ENCODE data around the gene LZTR1. TPM values are rescaled to one million over a fixed set of nuclear protein-coding genes. Genes with fewer than 3 reads are reported as not detected.
"Not testable (repeated sequence)": the region's sequence is repeated elsewhere in the genome, so short reads cannot be mapped to it uniquely, and the experiment has no call there.

LZTR1 gene
- total and polyA plus RNA-seq, 2 experiments from 2014 or later = 41.3 to 50.4 TPM

- Histone ChIP-seq H3K9me2 (replicated peaks; ENCODE audit: insufficient read depth) (no peaks in the 10 kb centered on the region), H3K79me2 (no peaks in the 10 kb centered on the region), H3K36me3 (replicated peaks; ENCODE audit: insufficient read depth, low read depth) (no peaks in the 10 kb centered on the region), H3K4me2 (no peak overlapping the region), H2AFZ (no peak overlapping the region), H3K4me1 (ENCODE audit: insufficient read depth) (no peaks in the 10 kb centered on the region), H3K4me3 (no peak overlapping the region), H3K9me3 (ENCODE audit: low read depth) (no peaks in the 10 kb centered on the region), H4K20me1 (ENCODE audit: insufficient read depth, poor library complexity, severe bottlenecking) (no peaks in the 10 kb centered on the region), H3K27me3 (peaks cover 9% of the 10 kb centered on the region), H3K27ac (no peak overlapping the region)
- no peak for TF ChIP-seq EZH2phosphoT487 (IDR thresholded peaks at IDR 0.05; ENCODE audit: low read depth, severe bottlenecking, unreplicated experiment)
- TF ChIP-seq EZH2 (IDR thresholded peaks at IDR 0.05; ENCODE audit: borderline replicate concordance) = no peak
- TF ChIP-seq CTCF (IDR thresholded peaks at IDR 0.05; ENCODE audit: poor library complexity) = no peak
- DNase-seq (ENCODE audit: low spot score) = no peak
- WGBS (ENCODE audit: low lambda C conversion rate, missing lambda C conversion rate) = 41% methylated on average over 13 of the region's 19 CpGs
Observed at GRCh38 chr22:20967697-20968211, 14.3 kb upstream of the LZTR1 start.

GRCh38 chr22:20968281-20968977, 13.7 kb upstream of the LZTR1 start:
- Histone ChIP-seq H4K20me1 (ENCODE audit: insufficient read depth, poor library complexity, severe bottlenecking) (no peaks in the 10 kb centered on the region), H3K4me1 (ENCODE audit: insufficient read depth) (no peaks in the 10 kb centered on the region), H3K36me3 (replicated peaks; ENCODE audit: insufficient read depth, low read depth) (no peaks in the 10 kb centered on the region), H3K4me3 (no peak overlapping the region), H3K4me2 (no peak overlapping the region), H3K9me2 (replicated peaks; ENCODE audit: insufficient read depth) (no peaks in the 10 kb centered on the region), H3K27me3 (peaks cover 9% of the 10 kb centered on the region), H3K9me3 (ENCODE audit: low read depth) (no peaks in the 10 kb centered on the region), H2AFZ (no peak overlapping the region), H3K79me2 (no peaks in the 10 kb centered on the region), H3K27ac (no peak overlapping the region)
- no peak for DNase-seq (ENCODE audit: low spot score)
- WGBS (ENCODE audit: low lambda C conversion rate, missing lambda C conversion rate) = 84% methylated on average over 6 of the region's 7 CpGs
- TF ChIP-seq EZH2phosphoT487 (IDR thresholded peaks at IDR 0.05; ENCODE audit: low read depth, severe bottlenecking, unreplicated experiment) = no peak

- DNase-seq (ENCODE audit: low spot score) = no peak
- no peaks in the 10 kb centered on the region for H3K9me2 ChIP-seq (replicated peaks; ENCODE audit: insufficient read depth)
- WGBS (ENCODE audit: low lambda C conversion rate, missing lambda C conversion rate) = 55% methylated on average over 4 of the region's 4 CpGs
- H3K79me2 ChIP-seq = no peaks in the 10 kb centered on the region
- H3K27ac ChIP-seq = no peak overlapping the region
- H3K9me3 ChIP-seq (ENCODE audit: low read depth) = no peaks in the 10 kb centered on the region
- H3K4me1 ChIP-seq (ENCODE audit: insufficient read depth) = no peaks in the 10 kb centered on the region
- no peak overlapping the region for H2AFZ ChIP-seq
- H3K4me3 ChIP-seq = no peak overlapping the region
- no peaks in the 10 kb centered on the region for H3K27me3 ChIP-seq
- TF ChIP-seq EZH2phosphoT487 (IDR thresholded peaks at IDR 0.05; ENCODE audit: low read depth, severe bottlenecking, unreplicated experiment) (no peak), EZH2 (IDR thresholded peaks at IDR 0.05; ENCODE audit: borderline replicate concordance) (no peak), CTCF (IDR thresholded peaks at IDR 0.05; ENCODE audit: poor library complexity) (no peak)
- H4K20me1 ChIP-seq (ENCODE audit: insufficient read depth, poor library complexity, severe bottlenecking) = no peaks in the 10 kb centered on the region
- H3K36me3 ChIP-seq (replicated peaks; ENCODE audit: insufficient read depth, low read depth) = no peaks in the 10 kb centered on the region
- H3K4me2 ChIP-seq = no peak overlapping the region
Observed at GRCh38 chr22:20970939-20971657, 11.0 kb upstream of the LZTR1 start.

- not testable (repeated sequence) for H3K9me3 ChIP-seq (ENCODE audit: low read depth); H3K4me3 ChIP-seq; H3K79me2 ChIP-seq; H3K4me1 ChIP-seq (ENCODE audit: insufficient read depth); H3K27ac ChIP-seq; H3K9me2 ChIP-seq (replicated peaks; ENCODE audit: insufficient read depth); H3K27me3 ChIP-seq; H3K36me3 ChIP-seq (replicated peaks; ENCODE audit: insufficient read depth, low read depth); H3K4me2 ChIP-seq; H4K20me1 ChIP-seq (ENCODE audit: insufficient read depth, poor library complexity, severe bottlenecking); DNase-seq (ENCODE audit: low spot score); H2AFZ ChIP-seq
- WGBS (ENCODE audit: low lambda C conversion rate, missing lambda C conversion rate) = 97% methylated on average over 11 of the region's 11 CpGs
Observed at GRCh38 chr22:20972014-20972694, 9.9 kb upstream of the LZTR1 start.

All from hepatocyte (in vitro differentiated cells).